GM13977 (cell line): ENCODE results near the gene PAN2.

Experiments used
- DNase-seq: peaks from one replicate; pipeline ENCODE4 v3.0.0; 2012; ENCODE audit warnings: low spot score
- CTCF ChIP-seq: IDR thresholded peaks from 2 replicates; pipeline ENCODE4 v1.5.1; 2012; ENCODE audit warnings: mild to moderate bottlenecking, control low read depth; ENCODE audit not compliant: insufficient read depth; ENCODE audit errors: extremely low read depth, missing control alignments
- in situ Hi-C: fragments of 300-500 bp; cut with MboI; formaldehyde crosslinking; loops from one replicate; pipeline ENCODE4 v1.12.0; 2022; ENCODE audit warnings: low sequenced_read_pairs, low pct_unique_long_range_greater_than_20kb, mixed read lengths, inconsistent platforms; ENCODE audit not compliant: unreplicated experiment

PAN2 gene

GRCh38 chr12:56271031-56271430, 62.8 kb downstream of the PAN2 start:
- DNase-seq = no peak

DNA sequence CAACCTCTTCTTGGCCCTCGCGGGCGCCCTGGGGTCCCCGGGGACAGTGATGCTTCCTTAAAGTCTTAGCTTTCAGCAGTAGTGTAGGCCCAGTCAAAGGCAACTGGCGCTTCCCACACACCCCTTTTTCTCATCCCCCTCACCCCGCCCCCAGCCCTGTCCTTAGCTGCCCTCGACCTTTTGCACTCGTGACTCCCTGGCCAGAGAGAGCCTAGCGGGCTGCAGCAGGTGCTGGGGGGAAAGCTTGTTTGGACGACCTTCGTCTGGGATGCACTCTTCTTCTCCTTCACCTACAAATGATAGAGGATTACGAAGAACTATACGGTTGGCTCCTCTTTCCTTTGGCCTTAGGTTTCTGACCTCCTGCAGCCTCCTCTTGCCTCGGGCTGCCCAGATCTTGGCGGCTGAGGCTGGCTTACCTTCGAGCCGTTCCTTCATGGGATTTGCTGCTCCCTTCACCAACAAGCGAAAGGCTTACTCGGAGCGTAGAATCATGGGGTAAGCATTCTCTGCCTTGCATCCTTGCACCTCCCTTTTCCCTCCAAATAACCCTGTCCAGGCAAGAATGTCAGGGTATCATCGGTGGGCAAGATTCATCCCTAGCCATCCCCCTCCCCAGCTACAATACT, 66.2 kb downstream of the PAN2 start:
- DNase-seq = no peak
- in situ Hi-C loops = no loop called here
- no peak for TF ChIP-seq CTCF

More at GRCh38 chr12:56271031-56271430, 62.8 kb downstream of the PAN2 start:
- peak; percentile 50 for TF ChIP-seq CTCF
- in situ Hi-C loops = no loop called here

- DNase-seq = peak; percentile 95
- TF ChIP-seq CTCF = peak; percentile 44
- in situ Hi-C loops = no loop called here
Observed at GRCh38 chr12:56266693-56267442, 66.9 kb downstream of the PAN2 start, which contains the start of gene COQ10A. Gene COQ10A (plus strand): TSS chr12:56266942. CDS start chr12:56267119, 177 bp downstream.
